ENCODE measurements around the gene RNF212B.
"Not testable (repeated sequence)": the region's sequence is repeated elsewhere in the genome, so short reads cannot be mapped to it uniquely, and the experiment has no call there.

RNF212B gene, protein sequence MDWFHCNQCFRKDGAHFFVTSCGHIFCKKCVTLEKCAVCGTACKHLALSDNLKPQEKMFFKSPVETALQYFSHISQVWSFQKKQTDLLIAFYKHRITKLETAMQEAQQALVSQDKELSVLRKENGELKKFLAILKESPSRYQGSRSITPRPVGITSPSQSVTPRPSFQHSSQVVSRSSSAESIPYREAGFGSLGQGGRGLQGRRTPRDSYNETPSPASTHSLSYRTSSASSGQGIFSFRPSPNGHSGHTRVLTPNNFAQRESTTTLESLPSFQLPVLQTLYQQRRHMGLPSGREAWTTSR

DNA sequence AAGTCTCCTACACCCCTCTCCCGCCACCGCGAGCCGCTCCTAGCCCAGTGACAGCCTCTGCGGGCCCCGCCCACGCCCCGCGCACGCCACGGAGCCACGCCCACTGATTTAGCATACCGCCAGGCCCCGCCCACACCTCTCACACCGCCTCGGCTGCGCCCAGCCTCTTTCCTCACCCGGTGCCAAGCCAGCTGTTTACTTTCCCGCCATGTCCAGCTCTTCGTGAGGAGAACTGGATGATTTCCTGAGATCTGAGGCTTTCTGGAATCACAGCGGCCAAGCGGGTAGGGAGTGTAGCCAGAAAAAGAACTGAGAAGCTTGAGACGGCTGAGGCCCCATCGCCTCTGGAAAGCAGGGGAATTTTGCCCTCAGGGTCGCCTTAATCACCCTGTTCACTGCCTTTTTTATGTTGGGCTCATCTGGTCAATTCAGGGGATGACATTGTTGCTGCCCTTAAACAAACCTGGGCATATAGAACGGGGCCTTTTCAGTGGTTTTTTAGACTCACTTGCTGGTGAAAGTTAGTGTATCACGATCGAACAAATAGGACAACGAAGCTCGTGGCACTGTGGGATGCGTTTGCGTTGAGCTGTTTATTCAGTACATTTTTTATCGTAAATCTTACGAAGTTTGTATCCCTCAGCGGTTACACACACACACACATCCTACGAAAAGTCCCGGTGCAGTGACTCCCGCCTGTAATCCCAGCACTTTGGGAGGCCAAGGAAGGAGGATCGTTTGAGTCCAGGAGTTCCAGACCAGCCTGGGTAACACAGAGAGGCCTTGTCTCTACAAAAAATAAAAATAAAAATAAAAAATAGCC, at the start of gene RNF212B:
Gene RNF212B, plus strand, starts transcription at position 165 of the 823 bp plus-strand sequence. CDS start 2,410 bp downstream, outside the sequence.
- FAIRE-seq, result no peak

DNA sequence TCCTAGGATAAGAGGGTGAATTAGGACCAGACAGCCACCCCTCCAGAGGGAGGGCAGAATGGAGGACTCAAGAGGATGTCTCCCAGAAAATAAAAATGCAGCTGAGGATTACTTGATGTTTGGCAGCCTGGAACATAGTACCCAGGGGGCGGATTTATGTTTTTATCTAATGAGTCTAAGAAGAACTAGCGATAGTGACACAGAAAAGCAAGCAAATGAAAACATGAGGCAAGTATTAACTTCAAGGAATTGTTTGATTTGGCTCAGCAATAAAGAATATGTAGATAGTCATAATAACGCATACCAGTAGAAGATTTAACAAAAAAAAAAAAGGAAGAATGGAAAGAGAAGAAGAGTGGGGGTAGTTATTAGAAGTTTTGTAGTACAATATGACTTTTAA, 44.3 kb upstream of the RNF212B start:
- no peak for FAIRE-seq

DNA sequence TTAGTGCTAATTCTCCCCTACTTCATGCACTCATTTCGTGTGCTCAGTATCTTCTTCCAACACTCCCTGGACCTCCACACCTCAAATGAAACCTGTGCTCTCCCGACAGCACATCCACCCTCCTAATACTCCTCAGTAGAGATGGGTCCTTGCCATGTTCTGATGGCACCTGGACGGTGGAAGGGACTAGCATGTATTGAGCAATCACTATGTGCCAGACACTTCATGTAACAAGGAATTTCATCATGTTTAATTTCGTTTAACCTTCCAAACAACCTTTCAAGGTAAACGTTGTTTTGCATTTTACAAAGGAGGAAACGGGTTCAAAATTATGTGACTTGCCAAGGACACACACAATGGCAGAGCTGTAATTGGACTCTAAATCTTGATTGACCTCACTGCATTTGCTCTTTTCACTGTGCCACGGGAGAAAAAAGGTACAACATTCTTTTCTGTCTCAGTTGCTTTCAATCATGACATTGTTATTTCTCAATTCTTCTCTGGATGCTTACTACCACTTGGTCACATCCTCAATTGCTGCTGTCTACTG, 42.1 kb upstream of the RNF212B start:
- FAIRE-seq, result no peak

DNA sequence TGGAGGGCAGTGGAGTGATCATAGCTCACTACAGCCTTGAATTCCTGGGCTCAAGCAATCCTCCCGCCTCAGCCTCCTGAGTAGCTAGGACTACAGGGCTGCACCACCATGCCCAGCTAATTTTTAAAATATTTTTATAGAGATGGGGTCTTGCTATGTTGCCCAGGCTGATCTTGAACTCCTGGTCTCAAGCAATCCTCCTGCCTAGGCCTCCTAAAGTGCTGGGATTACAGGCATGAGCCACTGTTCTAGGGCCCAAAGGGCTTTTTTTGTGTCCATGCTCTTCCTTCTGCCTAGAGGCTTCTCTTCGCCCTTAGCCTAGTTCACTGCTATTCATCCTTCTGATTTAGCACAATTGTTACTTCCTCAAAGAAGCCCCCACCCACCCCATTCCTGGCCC, 41.2 kb upstream of the RNF212B start:
- FAIRE-seq, result not testable (repeated sequence)

DNA sequence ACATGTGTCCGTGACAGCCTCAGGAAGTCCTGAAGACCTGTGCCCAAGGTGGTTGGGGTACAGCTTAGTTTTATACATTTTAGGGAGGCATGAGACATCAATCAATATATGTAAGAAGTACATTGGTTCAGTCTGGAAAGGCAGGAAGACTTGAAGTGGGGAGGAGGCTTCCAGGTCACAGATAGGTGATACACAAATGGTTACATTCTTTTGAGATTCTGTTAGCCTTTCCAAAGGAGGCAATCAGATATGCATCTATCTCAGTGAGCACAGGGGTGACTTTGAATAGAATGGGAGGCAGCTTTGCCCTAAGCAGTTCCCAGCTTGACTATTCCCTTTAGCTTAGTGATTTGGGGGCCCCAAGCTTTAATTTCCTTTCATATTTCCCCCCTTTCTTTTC, 38.6 kb upstream of the RNF212B start:
- FAIRE-seq, result not testable (repeated sequence)

DNA sequence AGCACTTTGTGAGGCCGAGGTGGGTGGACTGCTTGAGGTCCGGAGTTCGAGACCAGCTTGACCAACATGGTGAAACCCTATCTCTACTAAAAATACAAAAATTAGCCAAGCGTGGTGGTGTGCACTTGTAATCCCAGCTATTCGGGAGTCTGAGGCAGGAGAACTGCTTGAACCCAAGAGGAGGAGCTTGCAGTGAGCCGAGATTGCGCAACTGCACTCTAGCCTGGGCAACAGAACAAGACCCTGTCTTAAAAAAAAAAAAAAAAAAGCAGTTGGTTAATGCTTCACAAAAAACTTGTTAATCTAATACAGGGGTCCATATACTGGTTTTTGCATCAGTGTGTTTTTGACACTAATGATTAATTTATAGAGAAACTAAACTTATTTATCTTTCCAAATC, 35.7 kb upstream of the RNF212B start:
- FAIRE-seq, result no peak

DNA sequence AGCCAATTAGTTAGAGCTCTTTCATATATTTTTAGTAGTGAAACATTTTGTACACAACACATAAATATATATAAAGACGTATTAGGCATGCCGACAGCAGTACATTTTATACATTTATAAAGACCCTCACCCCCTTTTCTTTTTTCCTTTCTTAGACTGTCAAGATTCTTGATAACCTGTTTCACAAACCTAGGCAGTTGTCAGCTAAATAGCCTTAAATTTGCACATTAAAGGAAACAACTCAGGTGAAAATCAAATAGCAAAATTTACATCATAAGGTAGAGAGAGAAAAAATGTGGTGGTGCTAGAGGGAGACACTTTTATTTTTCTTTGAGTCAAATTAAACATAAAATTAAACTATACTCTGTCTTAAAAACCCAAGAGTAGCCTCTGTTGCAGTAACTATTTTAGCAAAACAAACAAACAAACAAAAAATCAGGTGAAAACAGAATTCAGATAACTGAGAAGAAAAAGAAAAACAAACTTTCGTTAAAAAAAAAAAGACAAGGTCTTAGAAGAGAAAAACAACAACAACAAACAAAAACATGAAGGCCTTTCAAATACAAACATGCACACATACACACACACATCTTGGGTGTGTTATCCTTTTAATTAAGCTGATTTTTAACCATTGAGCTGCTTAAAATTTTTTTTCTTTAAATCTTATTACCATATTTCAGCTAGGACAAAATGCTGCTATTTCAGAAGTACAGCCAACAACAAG, 31.2 kb upstream of the RNF212B start:
- no peak for FAIRE-seq

DNA sequence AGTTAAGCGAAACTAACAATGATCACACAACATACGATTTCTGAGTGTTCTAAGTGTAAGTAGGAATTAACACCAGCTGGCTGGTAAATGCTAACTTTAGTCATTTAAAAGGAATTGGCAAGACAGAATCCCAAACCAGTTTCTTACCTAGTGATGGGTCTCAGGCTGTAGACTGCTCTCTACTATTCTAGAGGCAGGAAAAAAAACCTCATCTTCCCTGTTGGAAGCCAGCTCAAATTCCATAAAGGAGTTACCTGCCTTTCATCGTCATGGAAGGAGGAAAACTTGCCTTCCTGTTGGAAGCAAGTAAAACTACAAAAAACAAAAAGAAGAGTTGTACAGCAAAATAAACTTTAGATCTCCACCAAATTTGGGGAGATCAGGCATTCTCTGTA, 30.6 kb upstream of the RNF212B start:
- FAIRE-seq, result no peak

DNA sequence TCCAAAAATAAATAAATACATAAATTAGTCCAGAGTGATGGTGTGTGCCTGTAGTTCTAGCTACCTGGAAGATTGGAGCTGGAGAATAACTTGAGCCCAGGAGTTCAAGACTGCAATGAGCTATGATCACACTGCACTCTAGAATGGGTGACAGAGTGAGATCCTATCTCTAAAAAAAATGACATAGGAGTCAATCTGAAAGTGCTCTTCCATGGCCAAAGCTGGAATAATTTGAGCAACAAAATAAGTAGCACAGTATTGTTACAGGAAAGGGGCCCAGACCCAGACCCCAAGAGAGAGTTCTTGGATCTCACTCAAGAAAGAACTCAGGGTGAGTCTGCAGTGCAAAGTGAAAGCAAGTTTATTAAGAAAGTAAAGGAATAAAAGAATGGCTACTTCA, 29.4 kb upstream of the RNF212B start:
- FAIRE-seq, result no peak

DNA sequence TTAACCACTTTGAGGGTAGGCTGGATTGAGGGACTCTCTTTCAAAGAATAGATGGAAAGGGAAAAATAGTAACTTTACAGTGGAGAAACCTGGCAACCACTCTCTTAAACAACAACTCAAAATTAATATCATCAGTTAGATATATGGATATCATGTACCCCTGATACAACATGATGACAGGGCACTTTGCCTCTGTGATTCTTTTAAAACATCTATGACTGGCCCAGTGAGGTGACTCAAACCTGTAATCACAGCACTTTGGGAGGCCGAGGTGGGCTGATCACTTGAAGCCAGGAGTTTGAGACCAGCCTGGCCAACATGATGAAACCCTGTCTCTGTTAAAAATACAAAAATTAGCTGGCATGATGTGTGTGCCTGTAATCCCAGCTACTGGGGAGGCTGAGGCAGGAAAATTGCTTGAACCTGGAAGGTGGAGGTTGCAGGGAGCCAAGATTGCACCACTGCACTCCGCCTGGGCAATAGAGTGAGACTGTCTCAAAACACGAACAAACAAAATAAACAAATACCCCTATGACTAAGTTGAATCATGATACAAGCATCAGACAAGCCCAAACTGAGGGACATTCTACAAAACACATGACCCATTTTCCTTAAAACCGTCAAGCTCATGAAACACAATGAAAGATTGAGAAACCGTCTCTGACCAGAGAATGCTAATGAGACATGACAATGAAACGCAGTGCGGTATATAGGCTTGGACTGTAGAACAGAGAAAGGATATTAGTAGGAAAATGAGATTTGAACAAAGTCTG, 27.9 kb upstream of the RNF212B start:
- FAIRE-seq, result no peak

DNA sequence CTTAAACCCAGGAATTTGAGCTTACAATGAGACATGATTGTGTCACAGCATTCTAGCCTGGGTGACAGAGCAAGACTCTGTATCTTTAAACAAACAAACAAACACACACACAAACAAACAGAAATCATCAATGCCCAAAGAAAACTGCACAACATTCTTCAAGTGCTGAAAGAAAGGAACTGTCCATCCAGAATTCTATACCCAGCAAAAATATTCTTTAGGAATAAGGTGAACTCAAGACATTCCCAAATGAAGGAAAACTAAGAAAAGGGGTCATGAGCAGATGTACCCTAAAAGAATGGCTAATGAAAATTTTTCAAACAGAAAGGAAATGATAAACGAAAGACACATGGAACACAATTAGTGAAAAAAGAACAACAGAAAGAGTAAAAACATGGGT, 22.3 kb upstream of the RNF212B start:
- no peak for FAIRE-seq

DNA sequence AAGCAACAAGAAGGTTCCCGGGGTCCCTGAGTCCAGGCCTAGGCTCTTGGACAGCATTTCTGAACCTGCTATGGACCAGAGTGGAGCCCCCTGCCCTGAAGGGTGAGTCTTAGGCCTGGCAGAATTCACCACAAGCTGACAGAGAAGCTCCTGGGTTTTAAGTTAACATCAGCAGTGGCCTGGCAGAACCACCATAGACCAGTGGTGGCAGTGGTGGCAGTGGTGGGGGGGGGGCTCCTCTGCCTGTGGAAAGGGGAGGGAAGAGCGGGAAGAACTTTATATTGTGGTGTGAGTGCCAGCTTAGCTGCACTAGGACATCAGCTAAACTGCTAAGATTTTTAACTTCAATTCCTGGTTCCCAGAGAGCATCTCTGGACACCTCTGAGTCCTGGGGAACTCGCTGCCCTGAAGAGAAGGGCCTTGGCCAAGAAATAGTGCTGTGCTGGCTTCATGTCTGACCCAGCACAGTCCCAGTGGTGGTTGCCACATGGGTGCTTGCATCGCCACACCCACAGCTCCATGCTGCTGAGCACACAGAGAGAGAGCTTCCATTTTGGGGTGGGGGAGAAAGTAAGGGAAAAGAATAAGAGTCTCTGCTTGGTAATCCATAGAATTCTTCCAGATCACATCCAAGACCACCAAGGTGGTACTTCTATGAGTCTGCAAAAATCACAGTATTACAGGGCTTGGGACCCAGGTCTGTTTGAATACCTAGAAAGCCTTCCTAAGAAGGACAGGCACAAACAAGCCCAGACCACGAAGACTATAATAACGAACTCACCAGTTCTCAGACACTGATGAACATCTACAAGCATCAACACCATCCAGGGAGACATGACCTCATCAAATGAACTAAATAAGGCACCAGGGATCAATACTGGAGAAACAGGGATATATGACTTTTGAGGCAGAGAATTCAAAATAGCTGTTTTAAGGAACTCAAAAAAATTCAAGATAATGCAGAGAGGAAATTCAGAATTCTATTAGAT, 20.4 kb upstream of the RNF212B start:
- no peak for FAIRE-seq

DNA sequence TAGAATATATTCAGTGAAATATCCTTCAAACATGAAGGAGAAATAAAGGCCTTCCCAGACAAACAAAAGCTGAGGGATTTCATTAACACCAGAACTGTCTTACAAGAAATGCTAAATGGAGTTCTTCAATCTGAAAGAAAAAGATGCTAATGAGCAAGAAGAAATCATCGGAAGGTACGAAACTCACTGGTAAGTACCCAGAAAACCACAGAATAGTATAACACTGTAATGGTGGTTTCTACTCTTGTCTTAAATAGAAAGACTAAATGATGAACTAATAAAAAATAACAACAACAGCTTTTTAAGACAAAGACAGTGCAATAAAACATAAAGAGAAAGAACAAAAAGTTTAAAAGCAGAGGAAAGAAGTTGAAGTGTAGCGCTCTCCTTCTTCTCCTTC, 18.7 kb upstream of the RNF212B start:
- no peak for FAIRE-seq

DNA sequence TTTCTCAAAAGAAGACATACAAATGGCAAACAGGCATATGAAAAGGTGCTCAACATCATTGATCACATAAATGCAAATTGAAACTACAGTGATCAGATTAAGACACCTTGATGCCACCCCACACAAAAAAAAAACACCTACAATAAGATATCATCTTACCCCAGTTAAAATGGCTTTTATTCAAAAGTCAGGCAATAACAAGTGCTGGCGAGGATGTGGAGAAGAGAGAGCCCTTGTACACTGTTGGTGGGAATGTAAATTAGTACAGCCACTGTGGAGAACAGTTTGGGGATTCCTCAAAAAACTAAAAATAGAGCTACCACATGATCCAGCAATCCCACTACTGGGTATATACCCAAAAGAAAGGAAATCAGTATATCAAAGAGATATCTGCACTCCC, 12.8 kb upstream of the RNF212B start:
- not testable (repeated sequence) for FAIRE-seq

DNA sequence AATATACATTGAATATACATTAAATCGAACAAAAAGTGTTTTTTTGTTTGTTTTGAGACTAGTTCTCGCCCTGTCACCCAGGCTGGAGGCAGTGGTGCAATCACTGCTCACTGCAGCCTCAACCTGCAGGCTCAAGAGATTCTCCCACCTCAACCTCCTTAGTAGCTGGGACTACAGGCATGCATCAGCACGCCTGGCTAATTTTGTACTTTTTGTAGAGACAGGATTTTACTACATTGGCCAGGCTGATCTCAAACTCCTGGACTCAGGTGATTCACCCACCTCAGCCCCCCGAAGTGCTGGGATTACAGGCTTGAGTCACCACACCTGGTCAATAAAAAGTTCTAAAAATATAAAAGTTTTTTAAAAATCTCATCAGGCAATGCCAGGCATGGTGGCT, 10.2 kb upstream of the RNF212B start:
- FAIRE-seq, result no peak

DNA sequence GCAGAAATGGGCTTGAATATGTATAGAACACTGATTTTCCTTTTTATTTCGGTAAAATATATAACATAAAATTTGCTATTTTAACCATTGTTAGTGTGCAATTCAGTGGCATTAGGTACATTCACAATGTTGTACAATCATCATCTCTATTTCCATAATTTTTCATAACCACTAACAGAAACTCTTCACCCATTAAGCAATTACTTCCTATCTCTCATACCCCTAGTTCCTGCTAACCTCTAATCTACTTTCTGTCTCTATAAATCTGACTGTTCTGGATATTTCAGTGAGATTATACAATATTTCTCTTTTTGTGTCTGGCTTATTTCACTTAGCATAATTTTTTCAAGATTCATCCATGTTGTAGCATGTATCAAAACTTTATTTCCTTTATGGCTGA, 8.9 kb upstream of the RNF212B start:
- FAIRE-seq, result no peak

DNA sequence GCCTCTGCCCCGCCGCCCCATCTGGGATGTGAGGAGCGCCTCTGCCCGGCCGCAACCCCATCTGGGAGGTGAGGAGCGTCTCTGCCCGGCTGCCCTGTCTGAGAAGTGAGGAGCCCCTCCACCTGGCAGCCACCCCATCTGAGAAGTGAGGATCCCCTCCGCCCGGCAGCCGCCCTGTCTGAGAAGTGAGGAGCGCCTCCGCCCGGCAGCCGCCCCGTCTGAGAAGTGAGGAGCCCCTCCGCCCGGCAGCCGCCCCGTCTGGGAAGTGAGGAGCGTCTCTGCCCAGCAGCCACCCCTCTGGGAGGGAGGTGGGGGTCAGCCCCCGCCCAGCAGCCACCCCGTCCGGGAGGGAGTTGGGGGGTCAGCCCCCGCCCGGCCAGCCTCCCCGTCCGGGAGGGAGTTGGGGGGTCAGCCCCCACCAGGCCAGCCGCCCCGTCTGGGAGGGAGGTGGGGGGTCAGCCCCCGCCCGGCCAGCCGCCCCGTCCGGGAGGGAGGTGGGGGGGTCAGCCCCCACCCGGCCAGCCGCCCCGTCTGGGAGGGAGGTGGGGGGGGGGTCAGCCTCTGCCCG, 5.4 kb upstream of the RNF212B start:
- not testable (repeated sequence) for FAIRE-seq

DNA sequence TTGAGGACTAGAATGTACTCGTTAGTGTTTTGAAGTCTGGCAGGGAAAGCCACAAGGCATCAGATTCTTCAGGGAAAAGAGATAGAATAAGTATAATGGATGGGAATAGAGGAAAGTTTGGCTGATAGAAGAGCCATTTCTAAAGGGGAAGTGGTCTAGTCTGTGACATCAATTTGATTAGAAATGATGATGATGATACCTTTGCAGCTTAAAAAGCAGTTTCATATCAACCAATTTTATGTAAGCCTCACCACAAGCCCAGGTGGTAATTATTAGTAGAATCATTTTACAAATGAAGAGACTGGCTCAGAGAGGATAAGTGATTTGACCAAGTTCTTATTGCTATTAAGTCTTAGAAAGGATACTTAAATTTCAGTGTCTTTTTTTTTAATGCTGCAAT, 2.9 kb downstream of the RNF212B start:
- no peak for FAIRE-seq

DNA sequence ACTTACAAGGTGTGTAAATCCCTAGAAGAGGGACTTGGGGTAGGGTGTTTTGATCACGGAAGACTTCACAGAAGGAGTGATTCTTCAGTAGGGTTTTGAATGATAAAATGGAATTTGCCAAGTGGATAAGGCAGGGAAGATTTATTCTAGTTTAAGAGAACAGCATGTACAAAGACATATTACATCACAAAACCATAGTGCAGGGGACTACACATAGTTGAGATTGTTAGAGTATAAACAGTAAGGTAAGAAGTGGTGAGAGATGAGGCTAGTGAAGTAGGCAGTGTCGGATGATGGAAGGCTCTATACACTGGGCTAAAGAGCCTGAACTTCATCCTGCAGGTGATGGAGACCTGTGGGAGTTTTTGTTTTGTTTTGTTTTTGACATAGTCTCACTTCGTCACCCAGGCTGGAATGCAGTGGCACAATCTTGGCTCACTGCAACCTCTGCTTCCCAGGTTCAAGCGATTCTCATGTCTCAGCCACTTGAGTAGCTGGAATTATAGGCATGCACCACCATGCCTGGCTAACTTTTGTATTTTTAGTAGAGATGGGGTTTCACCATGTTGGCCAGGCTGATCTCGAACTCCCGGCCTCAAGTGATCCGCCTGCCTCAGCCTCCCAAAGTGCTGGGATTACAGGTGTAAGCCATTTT, 3.5 kb downstream of the RNF212B start:
- not testable (repeated sequence) for FAIRE-seq

DNA sequence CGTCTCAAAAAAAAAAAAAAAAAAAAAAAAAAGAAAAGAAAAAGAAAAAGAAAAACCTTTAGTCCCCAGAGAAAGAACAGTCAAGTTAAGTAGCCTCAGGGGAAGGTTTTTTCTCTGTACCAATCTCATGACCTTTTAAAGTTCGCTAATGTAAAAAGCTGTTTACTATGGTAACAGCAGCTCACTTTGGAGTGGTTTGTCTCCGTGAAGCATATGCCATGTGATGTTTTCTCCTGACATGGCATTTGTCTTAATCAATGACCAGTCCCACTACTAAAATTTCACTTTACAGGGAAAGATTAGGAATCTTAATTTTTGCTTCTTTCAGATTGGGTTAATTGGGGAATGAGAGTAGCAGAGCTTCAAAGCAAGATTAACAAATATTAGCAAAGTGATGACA, 4.3 kb downstream of the RNF212B start:
- no peak for FAIRE-seq

Measured in G401.6 (cell line).